HG02840 (cell line): ENCODE data around the gene ZNF467.

Experiments
- ATAC-seq: cut with Tn5 transposase; IDR thresholded peaks from one replicate; pipeline ENCODE4 v1.9.1; 2021; ENCODE audit warnings: mild to moderate bottlenecking, moderate library complexity, moderate number of reproducible peaks; ENCODE audit not compliant: unreplicated experiment, low FRiP score

ZNF467 gene

GRCh38 chr7:149731207-149731955, 42.0 kb downstream of the ZNF467 start:
- no peak for ATAC-seq

DNA sequence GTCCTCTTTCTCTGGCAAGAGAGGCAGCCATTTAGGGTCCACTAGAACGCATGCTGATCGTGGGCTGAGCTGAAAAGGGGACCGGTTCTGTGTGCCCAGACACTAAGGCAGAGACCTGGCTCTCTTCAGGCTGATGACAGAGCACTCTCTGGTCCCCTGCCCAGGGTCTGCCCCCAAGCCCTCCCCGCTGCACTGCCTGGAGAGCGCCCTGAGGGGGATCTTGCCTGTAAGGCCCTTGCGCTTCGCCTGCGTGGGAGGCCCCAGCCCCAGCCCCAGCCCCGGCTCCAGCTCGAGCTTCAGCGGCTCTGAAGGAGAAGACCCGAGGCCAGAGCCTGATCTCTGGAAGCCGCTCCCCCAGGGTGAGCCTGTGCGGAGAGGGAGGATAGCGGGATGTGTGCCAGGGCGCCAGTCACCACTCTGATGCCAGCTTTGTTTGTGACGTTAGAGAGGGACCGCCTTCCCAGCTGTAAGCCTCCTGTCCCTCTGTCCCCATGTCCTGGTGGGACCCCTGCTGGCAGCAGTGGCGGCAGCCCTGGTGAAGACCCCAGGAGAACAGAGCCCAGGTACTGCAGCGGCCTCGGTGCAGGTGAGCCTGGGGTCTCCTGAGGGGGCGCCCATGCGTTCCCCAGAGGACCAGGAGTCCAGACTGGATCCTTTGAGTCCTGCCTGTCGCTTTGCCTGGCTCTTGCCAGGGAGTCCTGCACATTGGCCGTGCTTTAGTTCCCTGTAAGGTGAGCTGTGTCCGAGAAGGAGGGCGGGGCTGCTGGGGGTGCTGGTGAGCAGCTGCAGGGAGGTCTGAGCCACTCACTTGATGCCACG, 43.2 kb downstream of the ZNF467 start:
- ATAC-seq: no peak

GRCh38 chr7:149729586-149729982, 43.8 kb downstream of the ZNF467 start:
- ATAC-seq: no peak

GRCh38 chr7:149728491-149729375, 44.7 kb downstream of the ZNF467 start:
- no peak for ATAC-seq

GRCh38 chr7:149727899-149728476, 45.4 kb downstream of the ZNF467 start:
- no peak for ATAC-seq

- no peak for ATAC-seq
Observed at GRCh38 chr7:149727053-149727898, 46.1 kb downstream of the ZNF467 start.

- ATAC-seq: no peak
Observed at GRCh38 chr7:149725916-149726315, 47.5 kb downstream of the ZNF467 start.

DNA sequence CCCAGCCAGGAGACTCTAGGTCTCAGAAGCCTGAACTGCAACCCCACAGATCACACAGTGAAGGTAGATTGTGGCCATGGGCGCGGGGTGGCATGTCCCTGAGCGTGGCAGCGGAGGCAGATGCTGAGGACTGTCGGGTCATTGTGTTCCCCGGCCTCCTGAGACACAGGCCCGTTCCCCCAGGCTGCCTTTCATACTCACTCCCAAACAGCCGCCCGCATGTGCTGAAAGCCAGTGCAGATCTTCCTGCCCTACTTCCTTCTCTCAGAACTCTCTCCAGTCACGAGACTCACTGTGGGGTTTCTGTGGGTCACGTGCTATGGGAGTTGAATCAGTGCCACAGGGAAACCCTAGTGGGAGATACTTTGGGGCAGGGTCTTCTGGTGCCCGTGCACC, 48.0 kb downstream of the ZNF467 start:
- no peak for ATAC-seq

GRCh38 chr7:149724661-149725425, 48.5 kb downstream of the ZNF467 start:
- ATAC-seq: no peak

DNA sequence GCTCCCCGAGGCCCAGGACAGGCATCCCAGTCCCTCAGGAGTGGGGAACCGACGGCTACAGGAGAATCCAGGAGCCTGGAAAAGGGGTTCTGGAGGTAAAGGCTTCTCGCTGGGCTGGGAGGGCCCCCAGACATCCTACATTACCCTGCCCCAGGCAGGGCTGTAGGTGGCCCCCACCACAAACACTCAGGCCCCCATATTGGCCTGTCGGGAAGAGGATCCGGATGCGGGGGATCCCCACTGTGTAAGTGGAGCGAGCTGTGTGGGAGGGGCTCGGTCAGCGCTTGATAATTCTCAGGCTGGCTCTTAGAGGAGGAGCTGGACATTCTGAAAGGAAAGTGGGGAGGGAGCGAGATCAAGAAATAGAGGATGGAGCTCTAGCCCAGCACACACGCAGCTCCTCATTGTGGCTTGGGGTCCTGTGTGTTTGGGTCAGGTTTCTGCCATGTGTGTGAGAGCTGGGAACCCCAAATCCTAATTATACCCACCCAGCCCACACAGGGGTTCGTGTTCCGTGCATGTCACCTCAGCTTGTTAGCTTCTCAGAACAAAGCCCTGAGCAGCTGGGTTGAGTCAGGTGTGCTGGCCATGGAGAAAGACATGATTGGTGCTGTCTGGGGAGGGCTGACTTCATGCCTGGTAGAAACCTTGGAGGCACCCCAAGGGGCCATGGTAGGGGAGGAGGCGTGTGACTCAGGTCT, 49.4 kb downstream of the ZNF467 start:
- ATAC-seq: no peak

DNA sequence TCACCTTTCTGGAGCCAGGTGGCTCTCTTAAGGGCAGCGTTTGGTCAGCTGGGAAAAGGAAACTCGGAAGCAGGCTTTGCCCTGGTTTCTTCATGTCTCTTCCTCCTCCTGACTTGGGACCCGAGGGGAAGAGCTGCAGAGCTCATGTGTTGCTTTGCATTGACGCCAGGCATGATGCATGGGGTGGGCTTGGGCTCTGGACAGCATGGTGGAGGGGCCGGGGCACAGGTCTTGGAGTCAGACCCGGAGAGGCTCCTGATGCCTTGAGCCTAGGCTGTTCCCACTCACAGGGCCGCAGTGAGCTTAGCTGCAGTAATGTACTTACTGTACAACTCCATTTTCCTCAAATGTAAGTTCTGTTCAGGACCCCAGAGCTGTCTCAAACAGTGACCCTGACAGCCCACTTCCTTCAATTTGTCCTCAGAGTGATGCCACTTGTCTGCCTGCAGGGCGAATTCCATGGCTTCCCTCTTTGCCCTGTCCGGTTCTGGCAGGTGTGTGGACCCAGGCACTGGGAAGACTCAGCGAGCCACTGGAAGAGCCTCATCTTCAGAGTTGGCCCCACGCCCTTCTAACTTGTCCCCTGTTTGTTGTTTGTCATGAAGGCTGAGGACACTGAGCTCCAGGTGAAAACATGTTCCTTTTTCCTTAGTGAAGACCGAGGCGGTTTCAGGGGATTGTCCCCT, 50.2 kb downstream of the ZNF467 start:
- no peak for ATAC-seq

DNA sequence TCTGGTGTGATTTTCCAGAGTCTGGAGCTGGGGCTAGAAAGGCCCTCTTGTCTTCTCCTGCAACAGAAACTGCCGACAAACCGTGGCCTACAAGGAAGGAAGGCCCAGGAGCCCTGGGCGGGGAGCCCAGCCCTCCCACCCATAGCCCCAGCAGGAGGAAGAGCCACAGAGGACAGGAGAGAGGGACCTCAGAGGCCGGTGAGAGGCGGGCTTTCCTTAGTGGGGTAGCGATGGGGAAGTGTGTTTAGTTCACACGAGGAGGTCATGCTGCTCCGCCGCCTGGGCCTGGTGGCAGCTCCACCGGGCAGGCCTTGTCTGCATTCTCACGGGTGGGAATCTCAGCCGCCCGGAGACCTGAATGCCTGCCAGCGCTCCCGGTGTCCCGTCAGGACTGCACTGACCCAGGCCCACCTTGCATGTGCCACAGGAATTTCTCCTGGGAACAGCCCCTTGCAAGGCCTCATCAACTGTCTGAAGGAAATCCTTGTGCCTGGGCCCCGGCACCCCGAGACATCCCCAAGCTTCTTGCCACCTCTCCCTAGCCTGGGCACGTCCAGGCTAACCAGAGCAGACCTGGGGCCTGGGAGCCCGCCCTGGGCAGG, 50.9 kb downstream of the ZNF467 start:
- ATAC-seq: no peak

- no peak for ATAC-seq
Observed at GRCh38 chr7:149721084-149721601, 52.2 kb downstream of the ZNF467 start.

DNA sequence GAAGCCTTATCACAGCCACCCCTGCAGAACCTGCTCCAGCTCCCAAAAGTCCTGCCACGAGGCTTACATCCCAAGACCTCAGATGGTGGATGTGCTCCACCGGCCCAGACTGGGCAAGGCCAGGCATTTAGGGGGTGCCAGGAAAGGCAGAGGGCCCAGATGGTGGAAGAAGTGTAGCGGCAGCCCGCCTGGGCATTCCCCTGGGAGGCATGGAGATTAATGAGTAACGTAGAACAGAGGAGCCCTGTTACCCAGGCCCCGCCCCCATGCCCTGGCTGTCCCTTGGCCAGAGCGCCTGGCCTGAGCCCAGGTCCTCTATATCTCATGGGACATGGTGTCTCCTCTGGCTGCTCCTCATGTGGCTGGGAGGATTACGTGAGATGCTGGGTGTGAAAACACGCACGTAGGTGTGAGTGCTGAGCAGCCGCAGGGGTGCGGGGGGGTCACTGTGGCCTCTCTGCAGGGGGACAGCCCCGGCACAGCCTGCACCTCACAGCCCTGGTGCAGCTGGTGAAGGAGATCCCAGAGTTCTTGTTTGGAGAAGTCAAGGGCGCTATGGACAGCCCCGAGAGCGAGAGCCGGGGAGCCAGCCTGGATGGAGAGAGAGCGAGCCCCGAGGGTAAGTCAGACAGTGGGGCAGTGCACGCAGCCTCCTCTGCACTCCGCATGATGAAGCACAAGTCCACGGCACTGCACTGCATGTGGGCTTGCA, 52.9 kb downstream of the ZNF467 start:
- ATAC-seq: no peak

DNA sequence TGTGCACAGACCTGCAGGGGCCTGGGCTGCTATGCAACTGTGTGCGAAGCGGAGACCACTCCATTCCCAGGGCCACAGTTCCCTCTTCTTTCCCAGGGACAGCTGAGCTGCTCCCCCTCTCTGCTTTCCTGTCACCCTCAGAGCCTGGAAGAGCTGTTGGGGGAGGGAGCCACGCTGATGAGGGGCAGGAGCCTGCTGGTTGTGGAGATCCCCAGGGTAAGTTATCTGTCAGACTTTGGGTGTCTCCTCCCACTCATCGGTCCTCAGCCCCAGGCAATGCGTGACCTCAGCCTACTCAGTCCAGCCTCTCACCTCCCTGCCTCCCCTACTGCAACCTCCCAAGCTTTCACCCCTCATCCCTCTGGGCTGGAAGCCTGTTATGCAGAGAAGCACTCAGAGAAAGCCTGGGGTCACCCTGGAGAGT, 53.5 kb downstream of the ZNF467 start:
- ATAC-seq: no peak
